HCT116 (cell line): ENCODE data around the gene LRP2BP.

Source experiments
- CEBPB ChIP-seq: IDR thresholded peaks from 2 replicates; pipeline ENCODE4 v1.6.1; 2012; ENCODE audit warnings: low read depth
- CTCF ChIP-seq, 3 experiments: fragments of 200-600 bp in 1 of 3; sonication (generic) in 1 of 3; IDR thresholded peaks in 2 of 3; conservative IDR thresholded peaks in 1 of 3; 2 replicates each; pipeline ENCODE4 v1.5.1; 2012 to 2017; ENCODE audit warnings: low read depth in 2 of 3, low read length in 2 of 3, antibody characterized with exemption in 1 of 3, borderline replicate concordance in 1 of 3, control low read depth in 1 of 3, mild to moderate bottlenecking in 1 of 3, mixed read lengths in 1 of 3, mixed run types in 1 of 3, moderate library complexity in 1 of 3; ENCODE audit not compliant: insufficient read depth in 1 of 3
- EGR1 ChIP-seq: IDR thresholded peaks from 2 replicates; pipeline ENCODE4 v1.6.1; 2012; ENCODE audit warnings: low read depth
- JUND ChIP-seq: IDR thresholded peaks from 2 replicates; pipeline ENCODE4 v1.6.1; 2012
- POLR2A ChIP-seq: IDR thresholded peaks from 2 replicates; pipeline ENCODE4 v1.7.0; 2011; ENCODE audit warnings: borderline replicate concordance; ENCODE audit not compliant: insufficient read depth, insufficient read length; ENCODE audit errors: extremely low read depth
- POLR2AphosphoS5 ChIP-seq: IDR thresholded peaks from 2 replicates; pipeline ENCODE4 v1.6.1; 2011; ENCODE audit warnings: mild to moderate bottlenecking, low read depth, low read length, moderate library complexity
- SIN3A ChIP-seq: IDR thresholded peaks from 2 replicates; pipeline ENCODE4 v1.6.1; 2012; ENCODE audit warnings: low read depth
- ZNF274 ChIP-seq: fragments of 200-500 bp; sonication (Bioruptor generic); IDR thresholded peaks from 2 replicates; pipeline ENCODE4 v1.6.1; 2014; ENCODE audit warnings: mild to moderate bottlenecking, low read depth, low read length, inconsistent platforms
- TF ChIP-seq, protein P1 (sequence below): IDR thresholded peaks from 2 replicates; pipeline ENCODE4 v1.6.1; 2011; ENCODE audit warnings: mild to moderate bottlenecking, low read length, moderate library complexity; ENCODE audit not compliant: insufficient replicate concordance; ENCODE audit errors: extremely low read depth
- TF ChIP-seq, protein P2 (sequence below): IDR thresholded peaks from 2 replicates; pipeline ENCODE4 v1.6.1; 2012

DNA sequence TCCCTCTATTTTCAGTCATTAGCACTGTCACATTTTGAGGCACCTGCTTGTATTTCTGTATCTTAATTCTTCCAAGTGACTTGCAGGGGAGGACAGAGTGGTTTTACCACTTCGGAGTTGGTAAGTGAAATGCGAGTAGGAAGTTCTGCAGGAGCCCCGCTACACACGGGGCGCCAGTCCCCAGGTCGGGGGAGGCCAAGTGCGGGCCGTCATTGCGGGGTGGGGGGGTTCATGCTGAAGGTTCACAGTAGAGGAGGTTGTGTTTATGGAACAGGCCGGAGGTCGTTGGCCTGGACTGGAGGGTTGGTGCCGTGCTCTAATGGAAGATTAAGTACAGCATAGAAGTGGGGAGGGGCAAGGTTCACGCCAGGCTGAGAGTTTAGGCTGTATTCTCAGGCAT lies 44.0 kb downstream of the LRP2BP start:
- no peak for TF ChIP-seq CTCF (IDR thresholded peaks at IDR 0.05 in 2 of 3, conservative IDR thresholded peaks at IDR 0.05 in 1 of 3; ENCODE audit: borderline replicate concordance in 1 of 3, insufficient read depth in 1 of 3, low read depth in 2 of 3, low read length in 2 of 3)
- no peak for TF ChIP-seq POLR2AphosphoS5
- TF ChIP-seq ZNF274, result no peak
- TF ChIP-seq POLR2A, result no peak
- TF ChIP-seq SIN3A, result no peak
- TF ChIP-seq, protein P1, sequence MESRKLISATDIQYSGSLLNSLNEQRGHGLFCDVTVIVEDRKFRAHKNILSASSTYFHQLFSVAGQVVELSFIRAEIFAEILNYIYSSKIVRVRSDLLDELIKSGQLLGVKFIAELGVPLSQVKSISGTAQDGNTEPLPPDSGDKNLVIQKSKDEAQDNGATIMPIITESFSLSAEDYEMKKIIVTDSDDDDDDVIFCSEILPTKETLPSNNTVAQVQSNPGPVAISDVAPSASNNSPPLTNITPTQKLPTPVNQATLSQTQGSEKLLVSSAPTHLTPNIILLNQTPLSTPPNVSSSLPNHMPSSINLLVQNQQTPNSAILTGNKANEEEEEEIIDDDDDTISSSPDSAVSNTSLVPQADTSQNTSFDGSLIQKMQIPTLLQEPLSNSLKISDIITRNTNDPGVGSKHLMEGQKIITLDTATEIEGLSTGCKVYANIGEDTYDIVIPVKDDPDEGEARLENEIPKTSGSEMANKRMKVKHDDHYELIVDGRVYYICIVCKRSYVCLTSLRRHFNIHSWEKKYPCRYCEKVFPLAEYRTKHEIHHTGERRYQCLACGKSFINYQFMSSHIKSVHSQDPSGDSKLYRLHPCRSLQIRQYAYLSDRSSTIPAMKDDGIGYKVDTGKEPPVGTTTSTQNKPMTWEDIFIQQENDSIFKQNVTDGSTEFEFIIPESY, result no peak
- TF ChIP-seq EGR1, result no peak
- TF ChIP-seq, protein P2, sequence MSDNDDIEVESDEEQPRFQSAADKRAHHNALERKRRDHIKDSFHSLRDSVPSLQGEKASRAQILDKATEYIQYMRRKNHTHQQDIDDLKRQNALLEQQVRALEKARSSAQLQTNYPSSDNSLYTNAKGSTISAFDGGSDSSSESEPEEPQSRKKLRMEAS, result no peak
- no peak for TF ChIP-seq CEBPB
- TF ChIP-seq JUND, result no peak
